Ishikawa (cell line): ENCODE measurements around the gene ADAP2.

Experiments
- CEBPB ChIP-seq: IDR thresholded peaks from 2 replicates; pipeline ENCODE4 v1.6.1; 2012
- CREB1 ChIP-seq: IDR thresholded peaks from 2 replicates; pipeline ENCODE4 v1.6.1; 2012; ENCODE audit warnings: low read depth
- EGR1 ChIP-seq: IDR thresholded peaks from 2 replicates; pipeline ENCODE4 v1.6.1; 2012
- EP300 ChIP-seq: IDR thresholded peaks from 2 replicates; pipeline ENCODE4 v1.6.1; 2012; ENCODE audit warnings: borderline replicate concordance
- FOXM1 ChIP-seq: IDR thresholded peaks from 2 replicates; pipeline ENCODE4 v1.6.1; 2012; ENCODE audit warnings: low read depth, borderline replicate concordance
- NFIC ChIP-seq: IDR thresholded peaks from 2 replicates; pipeline ENCODE4 v1.6.1; 2012
- RAD21 ChIP-seq: IDR thresholded peaks from 2 replicates; pipeline ENCODE4 v1.6.1; 2012; ENCODE audit warnings: low read depth
- TAF1 ChIP-seq: IDR thresholded peaks from 2 replicates; pipeline ENCODE4 v1.6.1; 2012; ENCODE audit warnings: low read depth, mild to moderate bottlenecking
- TCF12 ChIP-seq: IDR thresholded peaks from 2 replicates; pipeline ENCODE4 v1.6.1; 2012; ENCODE audit warnings: low read depth
- TEAD4 ChIP-seq: IDR thresholded peaks from 2 replicates; pipeline ENCODE4 v1.6.1; 2012
- YY1 ChIP-seq: IDR thresholded peaks from 2 replicates; pipeline ENCODE4 v1.6.1; 2012; ENCODE audit warnings: low read depth
- ZBTB7A ChIP-seq: IDR thresholded peaks from 2 replicates; pipeline ENCODE4 v1.6.1; 2012; ENCODE audit warnings: low read depth
- TF ChIP-seq, protein P1 (sequence below): IDR thresholded peaks from 2 replicates; pipeline ENCODE4 v1.6.1; 2012
- TF ChIP-seq, protein P2 (sequence below): IDR thresholded peaks from 2 replicates; pipeline ENCODE4 v1.6.1; 2012; ENCODE audit warnings: low read depth, mild to moderate bottlenecking
- TF ChIP-seq, protein P3 (sequence below): IDR thresholded peaks from 2 replicates; pipeline ENCODE4 v1.6.1; 2012

The ADAP2 gene

DNA sequence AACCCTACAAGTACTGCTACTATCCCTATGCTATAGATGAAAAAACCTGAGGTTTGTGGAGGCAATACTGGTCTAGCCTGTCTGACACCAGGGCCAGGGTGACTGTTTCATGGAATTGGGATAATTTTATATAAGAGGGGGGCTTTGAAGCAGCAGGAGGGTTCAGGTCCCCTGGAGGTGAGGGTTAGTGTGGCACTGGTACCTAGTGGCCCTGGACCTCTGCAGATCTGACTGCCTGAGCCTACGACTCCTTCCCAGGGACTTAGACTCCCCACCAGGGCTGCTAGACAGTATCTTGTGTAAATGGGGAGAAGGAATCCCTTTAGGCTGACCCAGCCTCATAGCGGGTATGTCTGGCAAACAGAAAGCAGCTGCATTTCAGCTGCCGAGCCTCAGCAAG, 6.8 kb downstream of the ADAP2 start:
- TF ChIP-seq EGR1 (no peak), NFIC (no peak), YY1 (no peak), CEBPB (no peak), RAD21 (no peak), EP300 (no peak), TCF12 (no peak), FOXM1 (no peak), TEAD4 (no peak), CREB1 (no peak), TAF1 (no peak), ZBTB7A (no peak)
- TF ChIP-seq, protein P1, sequence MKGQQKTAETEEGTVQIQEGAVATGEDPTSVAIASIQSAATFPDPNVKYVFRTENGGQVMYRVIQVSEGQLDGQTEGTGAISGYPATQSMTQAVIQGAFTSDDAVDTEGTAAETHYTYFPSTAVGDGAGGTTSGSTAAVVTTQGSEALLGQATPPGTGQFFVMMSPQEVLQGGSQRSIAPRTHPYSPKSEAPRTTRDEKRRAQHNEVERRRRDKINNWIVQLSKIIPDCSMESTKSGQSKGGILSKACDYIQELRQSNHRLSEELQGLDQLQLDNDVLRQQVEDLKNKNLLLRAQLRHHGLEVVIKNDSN: no peak
- TF ChIP-seq, protein P2, sequence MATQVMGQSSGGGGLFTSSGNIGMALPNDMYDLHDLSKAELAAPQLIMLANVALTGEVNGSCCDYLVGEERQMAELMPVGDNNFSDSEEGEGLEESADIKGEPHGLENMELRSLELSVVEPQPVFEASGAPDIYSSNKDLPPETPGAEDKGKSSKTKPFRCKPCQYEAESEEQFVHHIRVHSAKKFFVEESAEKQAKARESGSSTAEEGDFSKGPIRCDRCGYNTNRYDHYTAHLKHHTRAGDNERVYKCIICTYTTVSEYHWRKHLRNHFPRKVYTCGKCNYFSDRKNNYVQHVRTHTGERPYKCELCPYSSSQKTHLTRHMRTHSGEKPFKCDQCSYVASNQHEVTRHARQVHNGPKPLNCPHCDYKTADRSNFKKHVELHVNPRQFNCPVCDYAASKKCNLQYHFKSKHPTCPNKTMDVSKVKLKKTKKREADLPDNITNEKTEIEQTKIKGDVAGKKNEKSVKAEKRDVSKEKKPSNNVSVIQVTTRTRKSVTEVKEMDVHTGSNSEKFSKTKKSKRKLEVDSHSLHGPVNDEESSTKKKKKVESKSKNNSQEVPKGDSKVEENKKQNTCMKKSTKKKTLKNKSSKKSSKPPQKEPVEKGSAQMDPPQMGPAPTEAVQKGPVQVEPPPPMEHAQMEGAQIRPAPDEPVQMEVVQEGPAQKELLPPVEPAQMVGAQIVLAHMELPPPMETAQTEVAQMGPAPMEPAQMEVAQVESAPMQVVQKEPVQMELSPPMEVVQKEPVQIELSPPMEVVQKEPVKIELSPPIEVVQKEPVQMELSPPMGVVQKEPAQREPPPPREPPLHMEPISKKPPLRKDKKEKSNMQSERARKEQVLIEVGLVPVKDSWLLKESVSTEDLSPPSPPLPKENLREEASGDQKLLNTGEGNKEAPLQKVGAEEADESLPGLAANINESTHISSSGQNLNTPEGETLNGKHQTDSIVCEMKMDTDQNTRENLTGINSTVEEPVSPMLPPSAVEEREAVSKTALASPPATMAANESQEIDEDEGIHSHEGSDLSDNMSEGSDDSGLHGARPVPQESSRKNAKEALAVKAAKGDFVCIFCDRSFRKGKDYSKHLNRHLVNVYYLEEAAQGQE: no peak
- TF ChIP-seq, protein P3, sequence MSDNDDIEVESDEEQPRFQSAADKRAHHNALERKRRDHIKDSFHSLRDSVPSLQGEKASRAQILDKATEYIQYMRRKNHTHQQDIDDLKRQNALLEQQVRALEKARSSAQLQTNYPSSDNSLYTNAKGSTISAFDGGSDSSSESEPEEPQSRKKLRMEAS: no peak

DNA sequence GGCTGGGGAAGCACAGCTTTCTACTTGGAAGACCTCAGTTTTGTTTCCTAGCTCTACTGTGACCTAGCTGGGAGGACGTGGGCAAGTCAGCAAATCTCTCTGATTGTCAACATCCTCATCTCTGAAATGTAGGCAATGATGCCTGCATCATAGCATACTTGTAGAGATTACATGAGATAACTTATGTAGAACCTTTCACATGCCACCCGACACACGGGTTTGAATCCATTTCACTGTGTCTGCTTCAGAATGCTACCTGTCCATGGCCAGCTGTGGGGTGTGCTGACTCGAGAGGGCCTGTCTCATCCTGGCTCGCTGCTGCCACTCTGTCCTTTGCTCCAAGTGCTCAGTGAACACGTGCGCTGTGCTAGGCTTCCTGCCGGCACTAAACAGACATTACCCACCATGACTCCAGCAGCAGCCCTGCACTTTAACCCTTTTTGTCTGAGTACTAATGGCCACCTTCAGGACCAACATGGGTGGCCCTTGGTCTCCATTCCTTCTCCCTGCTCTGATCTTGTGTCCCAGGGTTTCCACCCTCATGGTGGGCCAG, 7.4 kb downstream of the ADAP2 start:
- TF ChIP-seq, protein P2: no peak
- no peak for TF ChIP-seq CREB1

DNA sequence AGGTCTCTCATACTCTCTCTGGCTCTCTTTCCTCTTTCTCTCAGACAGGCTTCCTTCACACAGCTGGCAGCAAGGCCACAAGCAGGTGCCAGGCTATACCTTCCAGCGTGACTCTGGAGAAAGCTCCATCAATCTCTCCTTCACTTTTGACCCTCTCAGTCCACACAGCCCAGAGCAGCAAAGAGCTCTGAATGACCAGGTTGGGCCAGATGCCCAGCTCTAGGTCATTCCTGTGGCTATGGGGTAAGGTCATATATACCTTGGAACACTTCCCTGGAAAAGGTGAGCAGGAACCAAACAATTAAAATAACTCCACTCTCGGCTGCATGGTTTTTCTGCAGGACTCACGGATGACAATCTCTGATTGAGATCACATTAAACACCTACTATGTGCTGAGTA, 8.8 kb downstream of the ADAP2 start:
- TF ChIP-seq ZBTB7A (no peak), EP300 (no peak), NFIC (no peak)

DNA sequence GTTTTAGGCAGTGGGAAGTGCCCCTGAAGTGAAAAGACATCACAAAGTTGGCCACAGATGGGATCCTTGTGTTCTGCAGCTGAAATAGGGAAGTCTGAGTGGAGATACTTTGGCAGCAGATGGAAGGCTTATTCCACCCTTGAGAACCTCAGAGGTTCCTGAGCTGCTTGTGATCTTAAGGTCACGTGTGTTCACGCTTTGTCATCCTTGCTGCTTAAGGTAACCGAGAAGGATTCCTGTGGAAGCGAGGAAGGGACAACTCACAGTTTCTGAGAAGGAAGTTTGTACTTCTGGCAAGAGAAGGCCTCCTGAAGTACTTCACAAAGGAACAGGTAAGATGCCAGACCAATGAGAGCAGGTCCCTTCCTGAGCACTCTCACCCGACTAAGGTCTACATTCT, 12.2 kb downstream of the ADAP2 start:
- TF ChIP-seq, protein P2: no peak
- TF ChIP-seq, protein P3: no peak
- TF ChIP-seq TAF1 (no peak), TCF12 (no peak), CEBPB (no peak), RAD21 (no peak), NFIC (no peak), ZBTB7A (no peak), TEAD4 (no peak), CREB1 (no peak), FOXM1 (no peak), YY1 (no peak)
- TF ChIP-seq, protein P1: no peak

DNA sequence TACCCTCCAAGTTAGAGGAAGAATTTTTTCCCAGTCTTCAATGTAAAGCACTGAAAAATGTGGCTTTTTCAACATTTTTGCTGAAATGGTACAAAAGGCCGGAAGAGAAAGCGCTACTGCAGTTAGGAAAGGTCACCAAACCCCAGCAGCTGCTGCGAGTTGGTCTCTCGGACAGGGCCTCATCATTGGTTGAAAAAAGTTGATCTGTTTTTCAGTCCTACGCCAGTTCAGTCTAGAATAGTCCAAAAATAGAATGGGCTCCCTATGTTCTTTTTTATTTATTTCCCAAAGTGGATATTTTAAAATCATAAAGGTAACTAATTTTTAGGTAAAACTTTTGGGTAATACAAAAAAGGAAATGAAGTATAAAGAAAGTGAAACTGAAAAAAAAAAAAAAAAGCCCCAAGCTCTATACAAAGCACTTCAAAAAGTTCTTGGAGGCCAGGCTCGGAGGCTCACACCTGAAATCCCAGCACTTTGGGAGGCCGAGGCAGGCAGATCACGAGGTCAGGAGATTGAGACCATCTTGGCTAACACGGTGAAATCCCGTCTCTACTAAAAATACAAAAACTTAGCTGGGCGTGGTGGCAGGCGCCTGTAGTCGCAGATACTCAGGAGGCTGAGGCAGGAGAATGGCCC, 17.4 kb downstream of the ADAP2 start:
- TF ChIP-seq ZBTB7A: no peak
- no peak for TF ChIP-seq CREB1
- no peak for TF ChIP-seq CEBPB
- no peak for TF ChIP-seq NFIC
- TF ChIP-seq RAD21: no peak
- no peak for TF ChIP-seq EP300
- TF ChIP-seq TCF12: no peak
- TF ChIP-seq YY1: no peak
